ENCODE measurements around the gene C11orf71.

GRCh38 chr11:114366331-114367243 lies 33.7 kb downstream of the C11orf71 start:
- TF ChIP-seq POLR2A (IDR thresholded peaks at IDR 0.05) (no peak), CTCF (IDR thresholded peaks at IDR 0.05) (no peak), EP300 (IDR thresholded peaks at IDR 0.05) (no peak)

Data from suprapubic skin (tissue), 3 donors.